ENCODE results near the gene XXYLT1.

GRCh38 chr3:195035345-195036202 is 235.4 kb downstream of the XXYLT1 start:
- TF ChIP-seq TARDBP (IDR thresholded peaks at IDR 0.05) (no peak), L3MBTL2 (conservative IDR thresholded peaks at IDR 0.05) (no peak), ARNT (IDR thresholded peaks at IDR 0.05) (no peak), SUZ12 (IDR thresholded peaks at IDR 0.05) (no peak)

Data from HEK293T (cell line).